GM21723 (cell line): ENCODE measurements around the gene RLBP1.

Experiments used
- ATAC-seq: cut with Tn5 transposase; IDR thresholded peaks from one replicate; pipeline ENCODE4 v1.9.1; 2021; ENCODE audit warnings: mild to moderate bottlenecking, moderate library complexity; ENCODE audit not compliant: unreplicated experiment

Gene RLBP1

GRCh38 chr15:89206908-89207331 is 14.5 kb downstream of the RLBP1 start:
- peak; percentile 87 for ATAC-seq

- no peak for ATAC-seq
Observed at GRCh38 chr15:89205991-89206585, 15.3 kb downstream of the RLBP1 start.

- no peak for ATAC-seq
Observed at GRCh38 chr15:89203705-89204273, 17.6 kb downstream of the RLBP1 start.

GRCh38 chr15:89201465-89202005 is 19.8 kb downstream of the RLBP1 start:
- no peak for ATAC-seq

- no peak for ATAC-seq
Observed at GRCh38 chr15:89200182-89200581, 21.2 kb downstream of the RLBP1 start.

GRCh38 chr15:89199746-89200145 is 21.6 kb downstream of the RLBP1 start:
- ATAC-seq, result no peak

- no peak for ATAC-seq
Observed at GRCh38 chr15:89198934-89199333, 22.4 kb downstream of the RLBP1 start.

- no peak for ATAC-seq
Observed at GRCh38 chr15:89198196-89198595, 23.2 kb downstream of the RLBP1 start.

GRCh38 chr15:89197503-89197971 is 23.8 kb downstream of the RLBP1 start:
- no peak for ATAC-seq

- no peak for ATAC-seq
Observed at GRCh38 chr15:89196994-89197393, 24.4 kb downstream of the RLBP1 start.

- ATAC-seq, result no peak
Observed at GRCh38 chr15:89196241-89196640, 25.1 kb downstream of the RLBP1 start.

- no peak for ATAC-seq
Observed at GRCh38 chr15:89195836-89196235, 25.5 kb downstream of the RLBP1 start.

- ATAC-seq, result no peak
Observed at GRCh38 chr15:89194608-89195007, 26.8 kb downstream of the RLBP1 start.

GRCh38 chr15:89192766-89193165 is 28.6 kb downstream of the RLBP1 start:
- ATAC-seq, result no peak

GRCh38 chr15:89192136-89192535 is 29.2 kb downstream of the RLBP1 start:
- ATAC-seq, result no peak

- no peak for ATAC-seq
Observed at GRCh38 chr15:89187986-89188514, 33.3 kb downstream of the RLBP1 start.

- no peak for ATAC-seq
Observed at GRCh38 chr15:89187301-89187985, 33.9 kb downstream of the RLBP1 start.

GRCh38 chr15:89186803-89187202 is 34.6 kb downstream of the RLBP1 start:
- no peak for ATAC-seq

GRCh38 chr15:89184886-89185526 is 36.4 kb downstream of the RLBP1 start:
- ATAC-seq, result no peak

GRCh38 chr15:89184357-89184756 is 37.0 kb downstream of the RLBP1 start:
- no peak for ATAC-seq
